AG04450 (cell line): ENCODE data around the gene CDC14C. TPM values are rescaled to one million over a fixed set of nuclear protein-coding genes. Genes with fewer than 3 reads are reported as not detected.

ENCODE experiments used
- CTCF ChIA-PET: fragments of 300-600, 350-600 bp; formaldehyde crosslinking; extraction: SDS; loops from one replicate; lab custom pipeline; 2022; ENCODE audit warnings: antibody characterized with exemption, inconsistent platforms; lab: Charles Lee
- POLR2A ChIA-PET: fragments of 350-600 bp; formaldehyde crosslinking; extraction: SDS; loops from one replicate; lab custom pipeline; 2021; ENCODE audit warnings: antibody characterized with exemption, inconsistent platforms; lab: Yijun Ruan, JAX
- DNase-seq: peaks from one replicate; pipeline ENCODE4 v3.0.0-alpha.2; 2011; ENCODE audit warnings: low read depth, low spot score
- H3K27ac ChIP-seq: one replicate; pipeline ENCODE4 v1.5.1; 2012; ENCODE audit warnings: low read depth, low read length, control low read depth
- H3K27me3 ChIP-seq: one replicate; pipeline ENCODE4 v1.6.0; 2012; ENCODE audit warnings: low read length; ENCODE audit not compliant: control insufficient read depth, insufficient read depth
- H3K4me3 ChIP-seq: 2 replicates; pipeline ENCODE4 v1.5.1; 2011; ENCODE audit warnings: mild to moderate bottlenecking, low read depth, low read length, control low read depth
- H3K9me3 ChIP-seq: 2 replicates; pipeline ENCODE4 v1.5.1; 2012; ENCODE audit warnings: low read length; ENCODE audit not compliant: control insufficient read depth, insufficient read depth
- CTCF ChIP-seq: IDR thresholded peaks from 2 replicates; pipeline ENCODE4 v1.5.1; 2011; ENCODE audit warnings: low read depth, low read length, control low read depth, inconsistent platforms
- polyA plus RNA-seq: library from polyadenylated mRNA; depleted of rRNA; stranded (reverse); fragments of >200 nt; gene quantifications from 2 replicates; pipeline ENCODE4 v1.2.3, GENCODE V29; 2011

CDC14C gene
- polyA plus RNA-seq, 1 experiment = 0.07 TPM

- ChIA-PET CTCF (no interaction called here), POLR2A (no interaction called here)
- H3K27ac ChIP-seq = no peak overlapping the region
- TF ChIP-seq CTCF = no peak
- peaks cover 10% of the 10 kb centered on the region for H3K9me3 ChIP-seq
- no peak for DNase-seq
- H3K27me3 ChIP-seq = no peaks in the 10 kb centered on the region
- H3K4me3 ChIP-seq = no peak overlapping the region
Observed at GRCh38 chr7:48931481-48931880, 7.1 kb downstream of the CDC14C start.

DNA sequence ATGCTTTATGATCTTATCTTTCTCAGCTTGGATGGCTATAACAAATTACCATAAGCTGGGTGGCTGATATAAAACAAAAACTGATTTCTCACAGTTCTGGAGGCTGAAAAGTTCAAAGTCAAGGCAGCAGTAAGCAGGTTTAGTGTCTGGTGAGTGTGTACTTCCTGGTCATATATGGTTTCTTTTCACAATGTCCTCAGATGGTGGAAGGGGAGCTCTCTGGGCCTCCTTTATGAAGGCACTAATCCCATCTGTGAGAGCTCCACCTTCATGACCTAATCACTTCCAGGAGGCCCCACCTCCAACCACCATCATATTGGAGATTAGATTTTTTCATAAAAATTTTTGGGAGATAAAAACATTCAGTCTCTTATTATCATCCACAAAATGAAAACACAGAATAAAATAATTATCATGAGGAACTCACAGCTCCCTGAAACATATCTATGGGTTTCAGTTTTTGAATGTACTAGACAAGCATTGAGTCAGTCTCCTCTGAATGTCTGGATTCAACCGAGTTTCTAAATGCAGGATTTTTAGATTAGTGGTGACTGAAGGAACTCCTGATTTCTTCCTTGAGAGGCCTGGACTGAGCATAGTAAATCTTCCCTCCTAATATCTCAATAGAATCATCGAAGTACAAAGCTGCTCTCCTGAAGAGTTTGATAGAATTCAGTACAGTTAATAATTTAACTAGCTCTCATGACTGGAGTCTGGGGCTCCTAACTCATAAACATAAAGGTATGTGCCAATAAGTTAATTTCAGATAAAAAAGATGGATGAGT, 8.0 kb downstream of the CDC14C start:
- ChIA-PET POLR2A (no interaction called here), CTCF (no interaction called here)
- Histone ChIP-seq H3K27ac (no peak overlapping the region), H3K27me3 (no peaks in the 10 kb centered on the region), H3K4me3 (no peak overlapping the region), H3K9me3 (peaks cover 10% of the 10 kb centered on the region)
- no peak for DNase-seq
- no peak for TF ChIP-seq CTCF

- H3K27ac ChIP-seq = no peak overlapping the region
- H3K4me3 ChIP-seq = no peak overlapping the region
- TF ChIP-seq CTCF = no peak
- no peak for DNase-seq
- H3K27me3 ChIP-seq = no peaks in the 10 kb centered on the region
- ChIA-PET CTCF (no interaction called here), POLR2A (no interaction called here)
- H3K9me3 ChIP-seq = peaks cover 10% of the 10 kb centered on the region
Observed at GRCh38 chr7:48933549-48934085, 9.3 kb downstream of the CDC14C start.

DNA sequence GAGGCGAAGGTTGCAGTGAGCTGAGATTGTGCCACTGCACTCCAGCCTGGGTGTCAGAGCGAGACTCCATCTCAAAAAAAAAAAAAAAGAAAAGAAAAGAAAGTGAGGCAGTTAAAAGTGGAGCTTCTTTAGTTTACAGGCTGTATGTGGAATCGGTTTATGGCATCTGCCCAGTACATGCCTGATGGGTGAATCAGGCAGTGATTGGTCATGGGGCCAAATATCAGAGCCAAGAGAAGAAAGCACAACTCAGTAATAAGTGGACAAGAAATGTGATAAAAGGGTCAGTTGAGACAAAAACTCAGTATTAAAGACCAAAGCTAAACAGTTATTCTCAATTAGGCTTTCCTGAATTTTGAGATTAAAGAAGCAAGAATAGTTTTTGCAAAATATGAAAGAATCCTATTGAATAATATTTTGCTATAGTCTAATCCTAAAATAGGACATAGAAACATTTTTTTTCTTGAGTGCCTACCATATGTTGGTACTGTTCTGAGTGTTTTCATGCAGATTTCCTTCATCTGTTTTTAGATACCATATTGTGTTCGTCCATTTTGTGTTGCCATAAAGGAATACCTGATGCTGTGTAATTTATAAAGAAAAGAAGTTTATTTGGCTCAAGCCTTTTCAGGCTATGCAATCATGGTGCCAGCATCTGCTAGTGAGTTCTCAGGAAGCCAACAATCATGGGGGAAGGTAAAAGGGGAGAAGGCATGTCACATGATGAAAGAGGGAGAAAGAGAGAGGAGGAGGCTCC, 14.4 kb downstream of the CDC14C start:
- no peaks in the 10 kb centered on the region for H3K27me3 ChIP-seq
- CTCF ChIA-PET = no interaction called here

More for the DNA sequence above, 14.4 kb downstream of the CDC14C start:
- peaks cover 2% of the 10 kb centered on the region; the same call in 1 of the 2 replicates for H3K9me3 ChIP-seq
- TF ChIP-seq CTCF = no peak
- POLR2A ChIA-PET = interaction anchor here (0.7 kb wide), 1 partner anchor 203 kb away, joined by 4 read pairs; no protein-coding TSS in a partner anchor
- no peak for DNase-seq
- no peak overlapping the region for H3K4me3 ChIP-seq
- H3K27ac ChIP-seq = no peak overlapping the region
